ENCODE measurements around the gene PADI1. TPM values are rescaled to one million over a fixed set of nuclear protein-coding genes. Genes with fewer than 3 reads are reported as not detected.

Gene PADI1
- total RNA-seq, 1 donor from 2014 or later, result not detected

- no peak for DNase-seq (ENCODE audit: low spot score in 2 of 2)
- TF ChIP-seq CTCF (IDR thresholded peaks at IDR 0.05), result no peak
- no peaks in the 10 kb centered on the region for H3K9me3 ChIP-seq
- H3K4me1 ChIP-seq, result no peaks in the 10 kb centered on the region
- H3K27me3 ChIP-seq, result no peaks in the 10 kb centered on the region
- H3K4me3 ChIP-seq, result no peak overlapping the region
- no peak overlapping the region for H3K27ac ChIP-seq
- intact Hi-C loops (cut with DNase I), result no loop called here
- H3K36me3 ChIP-seq, result no peaks in the 10 kb centered on the region
Observed at GRCh38 chr1:17244821-17245740, 40.2 kb downstream of the PADI1 start.

- Histone ChIP-seq H3K4me1 (no peaks in the 10 kb centered on the region), H3K36me3 (no peaks in the 10 kb centered on the region), H3K27ac (no peak overlapping the region), H3K27me3 (no peaks in the 10 kb centered on the region), H3K9me3 (no peaks in the 10 kb centered on the region), H3K4me3 (no peak overlapping the region)
- intact Hi-C loops (cut with DNase I), result no loop called here
- no peak for DNase-seq (ENCODE audit: low spot score in 2 of 2)
- TF ChIP-seq CTCF (IDR thresholded peaks at IDR 0.05), result no peak
Observed at GRCh38 chr1:17245816-17246325, 40.9 kb downstream of the PADI1 start.

GRCh38 chr1:17246971-17247370 lies 42.0 kb downstream of the PADI1 start:
- no peaks in the 10 kb centered on the region for H3K9me3 ChIP-seq
- H3K27me3 ChIP-seq, result no peaks in the 10 kb centered on the region
- intact Hi-C loops (cut with DNase I), result no loop called here
- no peaks in the 10 kb centered on the region for H3K36me3 ChIP-seq
- no peak overlapping the region for H3K4me3 ChIP-seq
- H3K4me1 ChIP-seq, result no peaks in the 10 kb centered on the region
- no peak overlapping the region for H3K27ac ChIP-seq
- no peak for DNase-seq (ENCODE audit: low spot score in 2 of 2)
- TF ChIP-seq CTCF (IDR thresholded peaks at IDR 0.05), result no peak

- H3K4me1 ChIP-seq, result no peaks in the 10 kb centered on the region
- no peak within 1 kb of the TSS for H3K27ac ChIP-seq
- no peaks in the 10 kb centered on the region for H3K27me3 ChIP-seq
- no peak for TF ChIP-seq CTCF (IDR thresholded peaks at IDR 0.05)
- no peaks in the 10 kb centered on the region for H3K9me3 ChIP-seq
- H3K4me3 ChIP-seq, result no peak within 1 kb of the TSS
- no peaks in the 10 kb centered on the region for H3K36me3 ChIP-seq
- intact Hi-C loops (cut with DNase I), result no loop called here
- no peak for DNase-seq (ENCODE audit: low spot score in 2 of 2)
Observed at GRCh38 chr1:17248781-17249180, 43.9 kb downstream of the PADI1 start, which contains the start of gene PADI3. Gene PADI3, plus strand, starts transcription at chr1:17249098. Its CDS starts 40 bp downstream, at chr1:17249138.

- H3K9me3 ChIP-seq, result no peaks in the 10 kb centered on the region
- no peaks in the 10 kb centered on the region for H3K27me3 ChIP-seq
- TF ChIP-seq CTCF (IDR thresholded peaks at IDR 0.05), result no peak
- no peak overlapping the region for H3K27ac ChIP-seq
- no peaks in the 10 kb centered on the region for H3K36me3 ChIP-seq
- no peak for DNase-seq (ENCODE audit: low spot score in 2 of 2)
- H3K4me3 ChIP-seq, result no peak overlapping the region
- intact Hi-C loops (cut with DNase I), result no loop called here
- H3K4me1 ChIP-seq, result no peaks in the 10 kb centered on the region
Observed at GRCh38 chr1:17250601-17251000, 45.7 kb downstream of the PADI1 start.
